PC-3 (cell line): ENCODE measurements around the gene RTCB. TPM values are rescaled to one million over a fixed set of nuclear protein-coding genes. Genes with fewer than 3 reads are reported as not detected.

Experiments
- ATAC-seq: fragments of 200-7000 bp; cut with Tn5 transposase; 2 replicates; pipeline ENCODE4 v1.9.1; 2020; ENCODE audit warnings: mild to moderate bottlenecking, moderate library complexity
- BruUV-seq: library from RNA; stranded (reverse); fragments of 400-500 nt; replicated peaks from 2 replicates; lab custom pipeline; 2021; lab: Mats Ljungman, UMichigan
- CTCF ChIA-PET: fragments of 300-600 bp; sonication (Branson Sonifier 250); formaldehyde crosslinking; loops from one replicate; lab custom pipeline; 2022; ENCODE audit warnings: antibody characterized with exemption; lab: Charles Lee
- POLR2A ChIA-PET: fragments of 300-600 bp; sonication (Branson Sonifier 250); formaldehyde crosslinking; loops from one replicate; lab custom pipeline; 2022; ENCODE audit warnings: antibody characterized with exemption; ENCODE audit not compliant: unreplicated experiment; lab: Charles Lee
- DNase-seq: peaks from one replicate; pipeline ENCODE4 v3.0.0-alpha.2; 2015
- H2AFZ ChIP-seq: fragments of 300-600 bp; sonication (generic); 2 replicates; pipeline ENCODE4 v1.6.0; 2016; ENCODE audit warnings: antibody characterized with exemption, low read length
- H3F3A ChIP-seq: fragments of 300-600 bp; sonication (generic); one replicate; pipeline ENCODE4 v1.6.0; 2017; ENCODE audit warnings: antibody characterized with exemption, low read length, control low read depth, mild to moderate bottlenecking; ENCODE audit not compliant: unreplicated experiment
- H3K27ac ChIP-seq: fragments of 300-600 bp; sonication (generic); 2 replicates; pipeline ENCODE4 v1.5.1; 2016; ENCODE audit warnings: mild to moderate bottlenecking, low read length
- H3K27me3 ChIP-seq: fragments of 300-600 bp; sonication (generic); 2 replicates; pipeline ENCODE4 v1.6.1; 2016; ENCODE audit warnings: low read length, mixed read lengths
- H3K36me3 ChIP-seq: fragments of 300-600 bp; sonication (generic); 2 replicates; pipeline ENCODE4 v1.6.1; 2016; ENCODE audit warnings: low read depth, mixed run types, low read length, mixed read lengths
- H3K4me1 ChIP-seq: fragments of 300-600 bp; sonication (generic); 2 replicates; pipeline ENCODE4 v1.5.1; 2016; ENCODE audit warnings: low read length; ENCODE audit not compliant: insufficient read depth
- H3K4me2 ChIP-seq: fragments of 300-600 bp; sonication (generic); 2 replicates; pipeline ENCODE4 v1.6.0; 2016; ENCODE audit warnings: low read length
- H3K4me3 ChIP-seq: fragments of 300-600 bp; sonication (generic); 2 replicates; pipeline ENCODE4 v1.5.1; 2016; ENCODE audit warnings: mild to moderate bottlenecking, low read length, mixed read lengths
- H3K79me2 ChIP-seq: fragments of 300-600 bp; sonication (generic); 2 replicates; pipeline ENCODE4 v1.6.1; 2017; ENCODE audit warnings: low read length, mixed read lengths
- H3K9ac ChIP-seq: fragments of 300-600 bp; sonication (generic); 2 replicates; pipeline ENCODE4 v1.6.0; 2016; ENCODE audit warnings: mild to moderate bottlenecking, low read length
- H3K9me2 ChIP-seq: fragments of 300-600 bp; sonication (generic); replicated peaks from 2 replicates; pipeline ENCODE4 v1.6.1; 2016; ENCODE audit warnings: mixed run types, low read length, mixed read lengths
- H3K9me3 ChIP-seq: fragments of 300-600 bp; sonication (generic); 2 replicates; pipeline ENCODE4 v1.6.1; 2016; ENCODE audit warnings: low read length, mixed read lengths
- H4K20me1 ChIP-seq: fragments of 300-600 bp; sonication (generic); 2 replicates; pipeline ENCODE4 v1.6.1; 2016; ENCODE audit warnings: low read length, mixed read lengths
- CTCF ChIP-seq: fragments of 300-600 bp; sonication (generic); conservative IDR thresholded peaks from 2 replicates; pipeline ENCODE4 v1.5.1; 2017; ENCODE audit warnings: antibody characterized with exemption, low read depth, mild to moderate bottlenecking, low read length
- EZH2 ChIP-seq: fragments of 300-600 bp; sonication (generic); IDR thresholded peaks from one replicate; pipeline ENCODE4 v1.6.1; 2017; ENCODE audit warnings: antibody characterized with exemption, mild to moderate bottlenecking, low read length; ENCODE audit not compliant: unreplicated experiment
- EZH2phosphoT487 ChIP-seq: fragments of 300-600 bp; sonication (generic); IDR thresholded peaks from 2 replicates; pipeline ENCODE4 v1.6.1; 2018; ENCODE audit warnings: mild to moderate bottlenecking, antibody characterized with exemption, low read length, borderline replicate concordance
- intact Hi-C: fragments of 100-400 bp; cut with micrococcal nuclease; formaldehyde crosslinking; loops from 2 replicates; pipeline ENCODE4 v1.9.0; 2023
- total RNA-seq: library from RNA; depleted of rRNA; stranded (reverse); fragments of >200 nt; gene quantifications from 2 replicates; pipeline ENCODE4 v1.2.3, GENCODE V29; 2014

Gene RTCB
- total RNA-seq, 1 experiment from 2014 or later, result 146 TPM

- intact Hi-C loops, result no loop called here
- Histone ChIP-seq H3K36me3 (no peaks in the 10 kb centered on the region), H3K9ac (no peak overlapping the region), H3K27ac (no peak overlapping the region), H4K20me1 (no peaks in the 10 kb centered on the region), H3K27me3 (no peaks in the 10 kb centered on the region), H2AFZ (no peak overlapping the region), H3K4me3 (no peak overlapping the region), H3K4me1 (no peaks in the 10 kb centered on the region), H3F3A (no peaks in the 10 kb centered on the region), H3K4me2 (no peak overlapping the region), H3K79me2 (no peaks in the 10 kb centered on the region), H3K9me3 (no peaks in the 10 kb centered on the region), H3K9me2 (no peaks in the 10 kb centered on the region)
- POLR2A ChIA-PET, result no interaction called here
- DNase-seq (peak; percentile 45), ATAC-seq (peak; percentile 73)
- TF ChIP-seq CTCF (no peak), EZH2 (no peak), EZH2phosphoT487 (no peak)
- BruUV-seq, result no TSS peak
- CTCF ChIA-PET, result no interaction called here
Measured at GRCh38 chr22:32380991-32381390, 31.1 kb downstream of the RTCB start.

- intact Hi-C loops, result no loop called here
- no peak overlapping the region for H3K27ac ChIP-seq
- no peak overlapping the region for H3K9ac ChIP-seq
- no peak overlapping the region for H3K4me3 ChIP-seq
- no peaks in the 10 kb centered on the region for H3K4me1 ChIP-seq
- H3K27me3 ChIP-seq, result no peaks in the 10 kb centered on the region
- H3K9me3 ChIP-seq, result no peaks in the 10 kb centered on the region
- H4K20me1 ChIP-seq, result no peaks in the 10 kb centered on the region
- no TSS peak for BruUV-seq
- no peak overlapping the region for H2AFZ ChIP-seq
- ChIA-PET CTCF (no interaction called here), POLR2A (no interaction called here)
- no peaks in the 10 kb centered on the region for H3K79me2 ChIP-seq
- TF ChIP-seq CTCF (peak; percentile 82), EZH2phosphoT487 (no peak)
- no peaks in the 10 kb centered on the region for H3K9me2 ChIP-seq
- H3K4me2 ChIP-seq, result no peak overlapping the region
- H3K36me3 ChIP-seq, result no peaks in the 10 kb centered on the region
- ATAC-seq, result peak; percentile 54
- DNase-seq, result peak; percentile 58
- H3F3A ChIP-seq, result no peaks in the 10 kb centered on the region
Measured at GRCh38 chr22:32378707-32379272, 33.3 kb downstream of the RTCB start.

- ChIA-PET POLR2A (no interaction called here), CTCF (no interaction called here)
- TF ChIP-seq EZH2phosphoT487, result no peak
- TF ChIP-seq CTCF, result no peak
- no peak for TF ChIP-seq EZH2
- Histone ChIP-seq H3F3A (no peaks in the 10 kb centered on the region), H3K9me3 (no peaks in the 10 kb centered on the region), H3K79me2 (no peaks in the 10 kb centered on the region), H2AFZ (no peak overlapping the region), H3K4me1 (no peaks in the 10 kb centered on the region), H3K27ac (no peak overlapping the region), H3K9me2 (no peaks in the 10 kb centered on the region), H3K4me3 (no peak overlapping the region), H4K20me1 (no peaks in the 10 kb centered on the region), H3K9ac (no peak overlapping the region), H3K27me3 (no peaks in the 10 kb centered on the region), H3K4me2 (no peak overlapping the region), H3K36me3 (no peaks in the 10 kb centered on the region)
- intact Hi-C loops, result no loop called here
- DNase-seq (no peak), ATAC-seq (no peak)
- no TSS peak for BruUV-seq
Measured at GRCh38 chr22:32376681-32377080, 35.4 kb downstream of the RTCB start.
